Measurements from ENCODE around the gene CTDSP1. TPM values are rescaled to one million over a fixed set of nuclear protein-coding genes. Genes with fewer than 3 reads are reported as not detected.

Gene CTDSP1
- total and polyA plus RNA-seq, 4 donors: 38.3 to 76.5 (median 56.6) TPM

- no peak for DNase-seq (ENCODE audit: low spot score)
- no peak overlapping the region for H3K4me3 ChIP-seq (ENCODE audit: low read depth in 1 of 3, low read length in 3 of 3)
- no peaks in the 10 kb centered on the region for H3K27me3 ChIP-seq (ENCODE audit: control insufficient read depth in 4 of 4, insufficient read depth in 4 of 4, low read length in 3 of 4)
- peaks cover 6 to 23% (median 20%) of the 10 kb centered on the region in 4 donors for H3K4me1 ChIP-seq (ENCODE audit: control insufficient read depth in 4 of 4, insufficient read depth in 4 of 4, low read length in 3 of 4)
- H3K27ac ChIP-seq (ENCODE audit: low read depth in 1 of 2, low read length in 2 of 2): no peak overlapping the region
- no peaks in the 10 kb centered on the region for H3K36me3 ChIP-seq (ENCODE audit: control insufficient read depth in 4 of 4, insufficient read depth in 3 of 4, low read depth in 1 of 4, low read length in 3 of 4)
- WGBS: 92% methylated on average over 16 of the region's 16 CpGs
- no peaks in the 10 kb centered on the region for H3K9me3 ChIP-seq (ENCODE audit: control insufficient read depth in 4 of 4, low read length in 3 of 4)
- no peak for TF ChIP-seq SP1 (IDR thresholded peaks at IDR 0.05)
- TF ChIP-seq YY1 (IDR thresholded peaks at IDR 0.05): no peak
- TF ChIP-seq NR2F2 (IDR thresholded peaks at IDR 0.05): no peak
- no peak for TF ChIP-seq JUND (IDR thresholded peaks at IDR 0.05)
- TF ChIP-seq ZBTB33 (IDR thresholded peaks at IDR 0.05): no peak
- TF ChIP-seq CTCF (IDR thresholded peaks at IDR 0.05; ENCODE audit: low read depth, low read length, missing input control): no peak
- TF ChIP-seq FOXA2 (IDR thresholded peaks at IDR 0.05): no peak
- no peak for TF ChIP-seq ATF3 (IDR thresholded peaks at IDR 0.05)
- TF ChIP-seq GABPA (IDR thresholded peaks at IDR 0.05 in 1 of 2, conservative IDR thresholded peaks at IDR 0.05 in 1 of 2): no peak
- no peak overlapping the region for H3K9ac ChIP-seq (ENCODE audit: low read depth in 1 of 2, low read length in 2 of 2)
These were observed 6.7 kb upstream of the CTDSP1 start for GRCh38 chr2:218392891-218393462.

GRCh38 chr2:218393750-218394290 lies 5.8 kb upstream of the CTDSP1 start:
- peaks cover 6 to 25% (median 22%) of the 10 kb centered on the region in 4 donors for H3K4me1 ChIP-seq (ENCODE audit: control insufficient read depth in 4 of 4, insufficient read depth in 4 of 4, low read length in 3 of 4)
- H3K27ac ChIP-seq (ENCODE audit: low read depth in 1 of 2, low read length in 2 of 2): no peak overlapping the region
- peak; percentile 72 for DNase-seq (ENCODE audit: low spot score)

More at GRCh38 chr2:218393750-218394290, 5.8 kb upstream of the CTDSP1 start:
- WGBS: 82% methylated on average over 8 of the region's 8 CpGs
- TF ChIP-seq EGR1 (IDR thresholded peaks at IDR 0.05; ENCODE audit: low read depth in 2 of 2) (no peak), TAF1 (conservative IDR thresholded peaks at IDR 0.05) (no peak), FOXA2 (IDR thresholded peaks at IDR 0.05) (no peak), YY1 (IDR thresholded peaks at IDR 0.05) (no peak), ATF3 (IDR thresholded peaks at IDR 0.05) (no peak), SP1 (IDR thresholded peaks at IDR 0.05) (no peak), RAD21 (IDR thresholded peaks at IDR 0.05) (no peak), CTCF (IDR thresholded peaks at IDR 0.05; ENCODE audit: low read depth, low read length, missing input control) (no peak), GABPA (IDR thresholded peaks at IDR 0.05 in 1 of 2, conservative IDR thresholded peaks at IDR 0.05 in 1 of 2) (no peak), JUND (IDR thresholded peaks at IDR 0.05) (no peak), MAX (IDR thresholded peaks at IDR 0.05) (no peak), NR2F2 (IDR thresholded peaks at IDR 0.05) (no peak)
- Histone ChIP-seq H3K9me3 (ENCODE audit: control insufficient read depth in 4 of 4, low read length in 3 of 4) (no peaks in the 10 kb centered on the region), H3K36me3 (ENCODE audit: control insufficient read depth in 4 of 4, insufficient read depth in 3 of 4, low read depth in 1 of 4, low read length in 3 of 4) (no peaks in the 10 kb centered on the region), H3K4me3 (ENCODE audit: low read depth in 1 of 3, low read length in 3 of 3) (no peak overlapping the region), H3K9ac (ENCODE audit: low read depth in 1 of 2, low read length in 2 of 2) (no peak overlapping the region), H3K27me3 (ENCODE audit: control insufficient read depth in 4 of 4, insufficient read depth in 4 of 4, low read length in 3 of 4) (no peaks in the 10 kb centered on the region)

Data from liver (tissue), 9 donors.